Sigmoid colon (tissue), 7 donors: ENCODE results near the gene UBE2S. TPM values are rescaled to one million over a fixed set of nuclear protein-coding genes. Genes with fewer than 3 reads are reported as not detected.

Experiments
- DNase-seq: peaks from one replicate; pipeline ENCODE4 v3.0.0-alpha.2; 2019
- H3K27ac ChIP-seq, 4 donors: fragments of 200-600 bp; sonication (generic); one replicate each; pipeline ENCODE4 v1.5.1; 2016 to 2019; ENCODE audit warnings: mild to moderate bottlenecking in 1 of 4
- H3K27me3 ChIP-seq, 3 donors: fragments of 200-600 bp; sonication (generic); one replicate each; pipeline ENCODE4 v1.5.1; 2019; ENCODE audit warnings: mild to moderate bottlenecking in 1 of 3
- H3K36me3 ChIP-seq, 4 donors: fragments of 200-600 bp; sonication (generic); one replicate each; pipeline ENCODE4 v1.5.1; 2016 to 2019
- H3K4me1 ChIP-seq, 4 donors: fragments of 200-600 bp; sonication (generic); one replicate each; pipeline ENCODE4 v1.5.1; 2017 to 2019
- H3K4me3 ChIP-seq, 4 donors: fragments of 200-600 bp; sonication (generic); one replicate each; pipeline ENCODE4 v1.5.1; 2017 to 2019; ENCODE audit warnings: mild to moderate bottlenecking in 2 of 4, moderate library complexity in 1 of 4
- H3K9me3 ChIP-seq, 4 donors: fragments of 200-600 bp in 3 of 4; sonication (generic) in 3 of 4; one replicate each; pipeline versions ENCODE4 v1.5.1 to v1.6.1; 2013 to 2019
- CTCF ChIP-seq, 4 experiments: fragments of 450-650 bp in 3 of 4; fragments of 200-600 bp in 1 of 4; IDR thresholded peaks; one replicate each; pipeline ENCODE4 v1.5.1; 2016 to 2019; ENCODE audit warnings: antibody characterized with exemption in 4 of 4, mild to moderate bottlenecking in 3 of 4, moderate library complexity in 2 of 4
- EP300 ChIP-seq, 4 donors: sonication (generic); formaldehyde crosslinking; IDR thresholded peaks; one replicate each; pipeline ENCODE4 v1.6.1; 2017; ENCODE audit warnings: antibody characterized with exemption in 4 of 4
- POLR2A ChIP-seq, 2 donors: fragments of 450-650 bp; IDR thresholded peaks; one replicate each; pipeline ENCODE4 v1.6.1; 2016; ENCODE audit warnings: antibody characterized with exemption in 2 of 2, mild to moderate bottlenecking in 2 of 2, moderate library complexity in 2 of 2
- POLR2AphosphoS5 ChIP-seq, 4 donors: sonication (generic); formaldehyde crosslinking; IDR thresholded peaks; one replicate each; pipeline ENCODE4 v1.6.1; 2017; ENCODE audit warnings: antibody characterized with exemption in 4 of 4
- WGBS, 2 donors: extraction: QIAGEN DNeasy Blood & Tissue Kit; methylation state at CpG; one replicate each; pipeline ENCODE4 v1.1.7; 2013; 5-methylcytosine and 5-hydroxymethylcytosine counted together
- intact Hi-C: fragments of 100-400 bp; cut with DNase I; formaldehyde crosslinking; loops from one replicate; pipeline ENCODE4 v1.15.1; 2023
- polyA plus RNA-seq, 3 donors: library from polyadenylated mRNA; stranded (reverse); fragments of 200-250 nt; gene quantifications; one replicate each; pipeline ENCODE4 v1.2.3, GENCODE V29; 2013
- total RNA-seq, 4 donors: library from RNA; depleted of rRNA; stranded (reverse); fragments of >200 nt; gene quantifications; one replicate each; pipeline ENCODE4 v1.1.0, GENCODE V29; 2016
- donor health status: healthy with polysubstance abuse.
- donor health status: Bipolar disorder and iron deficiency.
- donor health status: healthy.

The UBE2S gene
- total and polyA plus RNA-seq, 7 donors, result 6.6 to 32.6 (median 16.2) TPM

GRCh38 chr19:55384131-55384919, 23.3 kb downstream of the UBE2S start, which contains the start of gene TMEM238:
TSS of gene TMEM238 (minus strand) at chr19:55384292. CDS start at chr19:55384259, 33 bp downstream.
- no peaks in the 10 kb centered on the region for H3K27me3 ChIP-seq
- peaks cover 15 to 20% (median 17%) of the 10 kb centered on the region in 4 donors for H3K36me3 ChIP-seq
- no peak for TF ChIP-seq CTCF (IDR thresholded peaks at IDR 0.05)
- H3K9me3 ChIP-seq, result no peaks in the 10 kb centered on the region
- H3K4me3 ChIP-seq, result peak within 1 kb of the TSS; percentile 39 to 95 (median 83)
- intact Hi-C loops, result no loop called here
- H3K27ac ChIP-seq, result peak within 1 kb of the TSS; percentile 94 to 97 (median 96)
- no peak for DNase-seq
- peaks cover 0 to 53% (median 46%) of the 10 kb centered on the region in 4 donors for H3K4me1 ChIP-seq
- WGBS, 2 donors, result 5 to 9% methylated on average over 72 of the region's 72 CpGs

GRCh38 chr19:55383279-55384130, 24.1 kb downstream of the UBE2S start:
- intact Hi-C loops, result loop anchor here (1.0 kb wide), 2 partner anchors 44 to 81 kb away; partner anchors contain the start of gene KMT5C

GRCh38 chr19:55382522-55383054, 25.0 kb downstream of the UBE2S start:
- WGBS, 2 donors, result 96 to 97% methylated on average over 3 of the region's 3 CpGs
- Histone ChIP-seq H3K27ac (no peak overlapping the region), H3K27me3 (peaks cover 0 to 6% (median 4%) of the 10 kb centered on the region in 3 donors), H3K4me3 (no peak overlapping the region), H3K9me3 (no peaks in the 10 kb centered on the region), H3K4me1 (peaks cover 0 to 35% (median 31%) of the 10 kb centered on the region in 4 donors), H3K36me3 (peaks cover 3 to 4% (median 3%) of the 10 kb centered on the region in 4 donors)
- intact Hi-C loops, result loop anchor here (1.0 kb wide), 2 partner anchors 43 to 80 kb away; partner anchors contain the start of gene KMT5C
- TF ChIP-seq POLR2AphosphoS5 (IDR thresholded peaks at IDR 0.05), result no peak
- no peak for TF ChIP-seq EP300 (IDR thresholded peaks at IDR 0.05)
- no peak for TF ChIP-seq POLR2A (IDR thresholded peaks at IDR 0.05)
- TF ChIP-seq CTCF (IDR thresholded peaks at IDR 0.05), result no peak
- no peak for DNase-seq

More at GRCh38 chr19:55383279-55384130, 24.1 kb downstream of the UBE2S start:
- Histone ChIP-seq H3K4me3 (peak overlapping the region; percentile 27 to 95 (median 83)), H3K27me3 (no peaks in the 10 kb centered on the region), H3K27ac (peak overlapping the region; percentile 94 to 97 (median 96)), H3K4me1 (peaks cover 0 to 44% (median 38%) of the 10 kb centered on the region in 4 donors), H3K36me3 (peaks cover 12 to 14% (median 13%) of the 10 kb centered on the region in 4 donors), H3K9me3 (no peaks in the 10 kb centered on the region)
- no peak for TF ChIP-seq EP300 (IDR thresholded peaks at IDR 0.05)
- TF ChIP-seq POLR2AphosphoS5 (IDR thresholded peaks at IDR 0.05), result peak in 2 of 4 donors; percentile 65 to 67
- no peak for TF ChIP-seq CTCF (IDR thresholded peaks at IDR 0.05)
- DNase-seq, result peak; percentile 83
- 3% methylated on average over 88 of the region's 88 CpGs for WGBS, 2 donors

GRCh38 chr19:55382013-55382412, 25.6 kb downstream of the UBE2S start:
- Histone ChIP-seq H3K36me3 (peaks cover 0 to 2% (median 0%) of the 10 kb centered on the region in 4 donors), H3K9me3 (no peaks in the 10 kb centered on the region), H3K4me3 (no peak overlapping the region), H3K27me3 (peaks cover under 1 to 11% (median 8%) of the 10 kb centered on the region in 3 donors), H3K27ac (no peak overlapping the region), H3K4me1 (peaks cover 0 to 30% (median 26%) of the 10 kb centered on the region in 4 donors)
- WGBS, 2 donors, result 96 to 97% methylated on average over 5 of the region's 5 CpGs
- intact Hi-C loops, result no loop called here
- TF ChIP-seq EP300 (IDR thresholded peaks at IDR 0.05), result no peak
- TF ChIP-seq POLR2AphosphoS5 (IDR thresholded peaks at IDR 0.05), result no peak
- DNase-seq, result no peak
